ENCODE results near the gene RASSF8.

GRCh38 chr12:26058308-26058707, 99.8 kb downstream of the RASSF8 start:
- TF ChIP-seq PATZ1 (CRISPR knock-in tag; IDR thresholded peaks at IDR 0.05; ENCODE audit: borderline replicate concordance) (no peak), CREB5 (CRISPR knock-in tag; IDR thresholded peaks at IDR 0.05; ENCODE audit: low read depth) (no peak), CSDC2 (CRISPR knock-in tag; IDR thresholded peaks at IDR 0.05) (no peak), ZNF8 (CRISPR knock-in tag; IDR thresholded peaks at IDR 0.05) (no peak), ARNTL (CRISPR knock-in tag; IDR thresholded peaks at IDR 0.05; ENCODE audit: borderline replicate concordance, low read depth) (no peak), PPARA (CRISPR knock-in tag; IDR thresholded peaks at IDR 0.05; ENCODE audit: borderline replicate concordance) (no peak), ZFP30 (CRISPR knock-in tag; IDR thresholded peaks at IDR 0.05) (no peak), ZFP3 (CRISPR knock-in tag; IDR thresholded peaks at IDR 0.05) (no peak), ZNF70 (CRISPR knock-in tag; IDR thresholded peaks at IDR 0.05) (no peak), ZNF565 (CRISPR knock-in tag; conservative IDR thresholded peaks at IDR 0.05; ENCODE audit: low read depth) (no peak), RARB (CRISPR knock-in tag; IDR thresholded peaks at IDR 0.05) (no peak), GLIS3 (CRISPR knock-in tag; IDR thresholded peaks at IDR 0.05) (no peak), ISL1 (CRISPR knock-in tag; IDR thresholded peaks at IDR 0.05) (no peak), CSRNP3 (CRISPR knock-in tag; IDR thresholded peaks at IDR 0.05) (no peak)

All from SK-N-SH treated with all-trans-retinoic acid at 6 μM for 48 hours (cell line).